ENCODE data around the gene G6PC3.

Gene G6PC3

DNA sequence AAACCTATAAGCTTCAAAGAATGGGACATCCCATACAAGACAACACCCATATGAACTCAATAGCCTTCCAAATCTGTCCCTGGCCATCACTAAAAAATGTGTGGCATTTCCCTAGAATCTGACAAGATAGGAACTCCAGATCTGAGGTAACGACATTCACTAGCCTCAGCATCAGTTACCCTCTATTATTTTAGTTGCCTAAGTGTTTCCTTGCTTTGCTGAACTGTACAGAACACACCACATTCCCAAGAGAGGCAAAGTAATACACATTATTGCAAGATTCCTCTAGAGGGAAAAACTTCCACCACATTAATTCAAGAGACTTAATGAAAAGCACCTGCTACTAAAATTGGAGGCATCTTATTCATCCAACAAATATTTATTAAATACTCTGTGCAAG is 9.1 kb upstream of the G6PC3 start:
- peak; percentile 37 for DNase-seq

GRCh38 chr17:44062871-44063270 is 7.7 kb upstream of the G6PC3 start:
- DNase-seq, result no peak

DNA sequence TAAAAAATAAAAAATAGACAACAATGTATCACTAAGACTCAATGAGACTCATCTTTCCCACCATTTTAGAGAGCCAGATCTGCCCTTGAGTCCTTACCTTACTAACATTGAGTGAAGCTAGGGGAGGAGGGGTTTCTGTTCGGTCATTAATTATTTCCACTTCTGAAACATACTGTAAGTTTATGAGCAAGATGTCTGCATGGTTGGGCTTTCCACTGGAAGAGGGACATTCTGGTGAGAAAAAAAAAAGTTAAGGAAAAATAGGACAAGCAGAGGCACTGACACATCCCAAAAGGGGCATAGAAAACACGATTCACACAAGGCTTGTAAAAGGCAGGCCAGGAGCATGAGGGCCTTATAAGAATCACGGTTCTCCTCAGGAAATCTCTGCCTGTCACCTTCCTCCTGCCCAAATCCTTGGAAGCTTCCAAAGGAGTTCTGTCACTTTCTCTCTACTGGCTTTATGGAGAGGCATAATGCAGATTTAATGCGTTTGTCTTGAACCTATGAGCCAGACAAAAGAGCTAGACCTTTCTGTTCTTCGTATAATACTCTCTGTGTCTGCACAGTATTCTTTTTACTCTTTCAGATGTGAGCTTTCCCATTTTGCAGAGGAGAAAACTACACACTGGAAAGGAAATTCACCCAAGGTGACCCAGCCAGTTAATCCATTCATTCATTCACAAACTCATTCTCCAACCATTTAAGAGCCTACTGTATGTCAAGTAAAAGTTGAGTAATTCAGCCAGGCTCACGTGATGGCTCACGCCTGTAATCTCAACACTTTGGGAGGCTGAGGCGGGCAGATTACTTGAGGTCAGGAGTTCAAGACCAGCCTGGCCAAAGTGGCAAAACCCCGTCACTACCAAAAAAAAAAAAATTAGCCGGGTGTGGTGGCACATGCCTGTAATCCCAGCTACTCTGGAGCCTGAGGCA is 6.6 kb upstream of the G6PC3 start:
- no peak for DNase-seq

DNA sequence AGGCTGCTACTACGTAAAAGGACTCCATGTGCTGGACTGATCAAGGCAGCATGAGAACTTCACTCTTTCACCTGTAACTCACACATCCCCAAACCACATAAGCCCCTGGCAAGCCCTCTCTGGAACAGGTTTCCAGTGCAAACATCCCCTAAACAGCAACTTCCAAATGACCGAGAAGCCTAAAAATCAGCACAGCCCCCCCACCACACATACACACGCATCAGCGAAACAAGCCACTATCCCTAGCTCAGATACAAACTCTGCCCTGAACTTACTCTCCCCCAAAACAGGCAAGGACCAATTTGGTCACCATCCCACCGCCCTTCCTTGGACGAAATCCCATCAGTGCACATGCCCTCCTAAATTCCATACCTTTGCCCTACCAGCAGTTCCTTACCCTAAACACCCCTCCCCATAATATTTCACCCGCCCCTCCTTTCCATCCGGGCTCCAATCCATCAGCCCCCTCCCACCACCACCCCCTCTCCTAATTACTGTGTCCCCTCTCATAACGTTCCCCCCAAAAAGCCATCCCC is 4.8 kb upstream of the G6PC3 start:
- DNase-seq, result no peak

DNA sequence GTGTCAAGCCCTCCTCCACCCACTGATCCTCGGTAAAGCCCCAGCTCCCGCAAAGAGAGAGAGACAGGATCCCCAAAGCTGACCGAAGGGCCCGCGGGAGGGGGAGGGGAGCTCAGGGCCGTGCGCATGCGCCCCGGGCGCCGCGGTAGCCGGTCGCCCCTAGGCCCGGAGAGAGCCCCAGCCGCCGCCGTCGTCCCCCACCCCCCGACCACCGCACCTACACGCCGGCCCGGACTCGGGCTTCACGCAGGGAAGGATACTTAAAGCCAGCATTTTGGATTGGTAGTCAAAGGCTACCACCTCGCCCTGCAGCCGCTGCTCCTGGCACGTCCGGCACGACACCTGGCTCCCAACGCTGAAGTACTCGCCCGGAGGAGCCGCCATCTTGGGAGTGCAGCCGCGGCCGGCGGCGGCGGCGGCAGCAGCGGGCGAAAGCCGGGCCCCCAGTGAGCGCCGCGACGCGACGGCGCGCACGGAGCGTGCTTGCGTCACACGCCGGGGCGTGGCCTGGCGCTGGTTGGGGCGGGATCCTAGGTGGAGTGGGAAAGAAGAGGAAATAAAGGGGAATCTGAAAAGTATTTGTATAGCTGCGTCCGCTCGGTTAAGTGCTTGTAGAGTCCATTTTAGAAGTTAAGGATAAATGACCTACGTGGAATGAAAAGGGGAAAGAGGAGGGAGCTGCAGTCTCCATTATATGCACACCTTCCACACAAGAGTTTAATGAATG is 4.2 kb upstream of the G6PC3 start, which contains the start of gene LSM12:
Gene LSM12 (minus strand): TSS at position 468 of the 727 bp plus-strand sequence. CDS start 84 bp downstream, at position 384.
- DNase-seq, result peak; percentile 91

- DNase-seq, result no peak
Measured at GRCh38 chr17:44067545-44067940, 3.0 kb upstream of the G6PC3 start.

DNA sequence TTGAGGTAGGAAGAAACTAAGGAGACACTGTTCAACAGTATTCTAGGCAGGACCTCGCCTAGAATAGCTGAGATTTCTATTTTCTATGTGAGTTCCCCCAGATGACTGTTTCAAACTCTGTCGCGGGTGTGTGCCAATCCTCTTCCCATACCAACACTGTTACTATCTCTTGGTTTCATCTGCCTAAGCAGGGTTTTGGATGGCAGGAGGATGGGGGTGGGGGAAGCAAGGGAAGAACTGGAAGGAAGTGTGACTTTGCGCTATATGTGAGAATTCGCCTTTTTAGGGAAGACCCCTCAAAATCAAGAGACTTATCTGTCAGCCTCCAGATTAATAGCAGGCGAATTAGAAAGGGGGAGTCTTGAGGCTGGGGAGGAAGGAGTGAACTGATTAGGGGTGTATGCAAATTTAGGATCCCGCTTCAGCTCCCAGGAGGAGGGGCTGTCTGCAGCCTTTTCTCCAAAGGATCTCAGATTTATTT is 521 bp upstream of the G6PC3 start:
- DNase-seq, result peak; percentile 44

- DNase-seq, result peak; percentile 90
Measured at GRCh38 chr17:44071198-44071520, 624 bp downstream of the G6PC3 start.

GRCh38 chr17:44071772-44072171 is 1.2 kb downstream of the G6PC3 start:
- peak; percentile 23 for DNase-seq

- no peak for DNase-seq
Measured at GRCh38 chr17:44074231-44074910, 3.8 kb downstream of the G6PC3 start.

GRCh38 chr17:44074911-44075285 is 4.4 kb downstream of the G6PC3 start:
- no peak for DNase-seq

- no peak for DNase-seq
Measured at GRCh38 chr17:44075598-44076293, 5.2 kb downstream of the G6PC3 start.

DNA sequence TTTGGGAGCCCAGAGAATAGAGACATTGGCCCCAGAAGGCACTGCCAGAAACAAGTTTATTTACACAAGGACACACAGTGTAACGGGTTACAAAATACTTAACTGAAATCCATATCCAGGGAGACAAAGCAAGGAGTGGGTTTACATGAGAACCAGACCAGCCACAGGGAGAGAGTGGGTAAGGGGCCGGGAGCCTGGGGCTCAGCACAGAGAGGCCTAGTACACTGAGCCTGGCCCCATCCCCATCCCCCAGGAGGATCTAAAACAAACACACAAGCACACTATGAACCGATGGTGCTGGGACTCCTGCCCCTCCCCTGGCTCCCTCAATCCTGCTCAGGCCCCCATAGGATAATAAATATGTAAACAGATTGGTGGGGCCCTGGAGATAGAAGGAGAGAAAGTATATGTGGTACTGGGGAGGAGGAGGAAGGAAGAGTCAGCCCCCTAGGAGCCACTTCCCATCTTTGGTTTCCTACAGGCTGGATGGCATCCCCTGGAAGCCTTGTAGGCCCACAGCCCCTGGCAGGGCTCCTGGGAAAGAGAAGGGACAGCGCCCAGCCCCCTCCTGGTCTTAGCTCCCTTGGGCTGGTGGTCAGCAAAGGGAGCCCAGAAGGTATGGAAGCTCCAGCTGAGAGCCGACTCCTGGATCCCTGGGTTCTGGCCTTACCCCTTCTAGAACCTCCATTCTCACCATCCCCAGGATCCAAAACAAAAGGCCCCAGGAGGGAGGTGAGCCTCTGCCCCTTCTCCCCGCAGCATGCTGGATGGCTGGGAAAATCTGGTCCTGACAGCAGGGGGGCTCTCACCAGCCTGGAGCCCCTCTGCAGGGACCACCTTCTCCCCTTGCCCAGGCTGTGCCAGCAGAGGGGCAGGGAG is 6.4 kb downstream of the G6PC3 start:
- no peak for DNase-seq

DNA sequence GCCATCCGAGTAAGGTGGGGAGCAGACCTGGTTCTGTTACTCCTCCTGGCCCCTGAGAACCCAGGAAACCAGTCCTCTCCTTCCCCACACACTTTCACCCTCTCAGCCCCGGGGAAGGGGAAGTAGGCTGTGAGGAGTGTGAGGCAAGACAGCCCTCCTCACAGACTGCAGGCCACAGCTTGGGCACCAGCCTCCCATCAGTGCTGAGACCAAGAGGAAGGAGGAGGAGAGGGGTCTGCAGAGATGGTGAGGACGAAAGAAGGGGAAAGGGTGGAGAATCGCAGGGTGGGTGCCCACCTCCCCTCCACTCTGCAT is 7.0 kb downstream of the G6PC3 start:
- DNase-seq, result no peak

DNA sequence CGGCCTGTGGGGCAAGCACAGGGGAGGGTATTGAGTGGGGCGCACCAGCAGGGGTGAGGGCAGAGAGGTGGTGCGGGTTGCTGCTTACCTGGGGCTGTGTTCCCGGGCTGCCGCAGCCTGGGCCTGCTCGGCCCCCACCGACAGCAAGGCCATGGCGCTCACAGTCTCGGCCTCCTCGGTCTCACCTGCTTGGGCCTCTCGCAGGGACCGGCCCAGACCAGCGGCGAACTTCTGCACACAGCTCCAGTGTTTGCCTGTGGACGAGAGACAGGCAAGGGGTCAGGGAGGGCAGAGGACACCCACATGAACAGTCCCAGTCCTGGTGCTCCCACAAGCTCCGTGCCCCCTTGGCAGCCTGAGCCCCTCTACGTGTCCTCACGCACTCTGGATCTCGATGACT is 7.9 kb downstream of the G6PC3 start:
- no peak for DNase-seq

GRCh38 chr17:44079877-44080821 is 9.6 kb downstream of the G6PC3 start:
- no peak for DNase-seq

GRCh38 chr17:44081681-44082080 is 11.1 kb downstream of the G6PC3 start:
- no peak for DNase-seq

DNA sequence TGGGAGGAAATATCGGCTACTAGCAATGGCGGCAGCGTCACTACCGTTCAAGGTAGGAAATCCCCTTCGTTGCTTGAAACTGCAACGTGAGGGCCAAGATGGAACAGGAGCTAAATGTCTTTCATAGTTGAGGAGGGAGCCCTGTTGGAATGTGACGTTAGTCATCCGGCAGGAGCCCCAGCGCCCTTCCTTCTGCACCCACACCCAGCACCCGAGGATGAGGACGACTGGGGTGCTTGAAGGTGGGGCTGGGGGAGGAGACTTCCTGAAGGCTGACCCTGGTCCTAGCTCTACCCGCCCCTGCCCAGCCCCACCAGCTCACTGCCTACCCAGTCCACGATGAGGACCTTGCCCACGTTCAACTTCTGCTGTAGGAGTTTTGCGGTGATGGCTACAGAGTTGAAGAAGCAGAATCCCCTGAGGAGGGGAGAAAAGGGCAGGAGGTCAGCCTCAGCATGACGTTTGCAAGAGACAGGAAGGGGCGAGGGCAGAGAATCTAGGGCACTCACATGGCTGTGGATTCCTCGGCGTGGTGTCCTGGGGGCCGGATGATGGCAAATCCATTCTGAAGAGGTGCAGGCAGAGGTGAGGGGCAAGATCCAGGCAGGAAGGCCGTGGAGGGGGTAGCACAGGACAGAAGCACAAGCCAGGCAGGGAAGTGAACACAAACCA is 11.9 kb downstream of the G6PC3 start:
- DNase-seq, result no peak

- no peak for DNase-seq
Measured at GRCh38 chr17:44083250-44083849, 12.8 kb downstream of the G6PC3 start.
